ENCODE measurements around the gene EGFR. TPM values are rescaled to one million over a fixed set of nuclear protein-coding genes. Genes with fewer than 3 reads are reported as not detected.
A peak's percentile ranks its signal among the peaks of the same experiment; 100 is the strongest.

Gene EGFR
- total RNA-seq, 6 experiments from 2014 or later: 59.3 to 127 (median 93.7) TPM

GRCh38 chr7:55177068-55177530, 158.3 kb downstream of the EGFR start:
- peaks cover 0 to 42% (median 21%) of the 10 kb centered on the region in 4 donors for H3K4me1 ChIP-seq
- intact Hi-C loops (cut with DNase I): no loop called here
- DNase-seq: no peak
- 36% methylated on average over 3 of the region's 7 CpGs for WGBS (ENCODE audit: insufficient coverage, low coverage, low lambda C conversion rate, missing lambda C conversion rate)
- peak overlapping the region; percentile 75 to 92 (median 83) for H3K27ac ChIP-seq
- no peaks in the 10 kb centered on the region for H3K9me3 ChIP-seq
- H3K27me3 ChIP-seq: no peaks in the 10 kb centered on the region
- H3K4me3 ChIP-seq: no peak overlapping the region
- no peak for TF ChIP-seq CTCF (IDR thresholded peaks at IDR 0.05)
- no peak for TF ChIP-seq POLR2A (IDR thresholded peaks at IDR 0.05)
- ATAC-seq: no peak
- peaks cover 0 to 35% (median 21%) of the 10 kb centered on the region in 4 donors for H3K36me3 ChIP-seq

DNA sequence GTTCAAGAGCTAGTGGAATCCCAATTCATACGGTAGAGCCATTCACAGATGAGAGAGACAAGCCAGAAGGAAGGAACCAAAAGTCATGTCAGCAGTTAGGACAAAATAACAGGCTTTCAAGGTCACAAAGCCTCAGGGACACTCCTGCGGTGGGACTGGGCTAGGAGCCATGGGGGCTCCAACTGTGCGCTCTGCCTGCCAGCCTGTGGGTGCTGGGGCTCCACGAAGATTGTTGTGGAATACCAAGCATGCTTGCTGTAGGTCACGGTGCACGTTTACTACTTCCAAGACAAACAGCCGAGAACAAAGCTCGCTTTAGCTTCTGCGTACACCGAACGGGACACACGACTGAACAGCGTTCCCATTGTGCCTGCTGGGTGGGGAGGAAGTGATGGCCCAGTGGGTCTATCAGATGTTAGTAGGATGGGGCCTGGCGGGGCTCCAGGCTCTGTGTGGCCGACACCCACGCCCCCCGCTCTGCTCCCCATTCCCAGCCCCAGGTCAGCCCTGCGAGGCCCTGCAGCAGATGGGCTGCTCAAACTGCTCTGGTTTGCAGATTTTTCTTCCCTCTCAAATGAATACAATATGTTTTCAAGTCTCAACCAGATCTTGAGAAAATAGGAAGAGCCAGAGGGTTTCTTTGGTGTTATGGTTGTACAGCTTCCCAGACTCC, 158.9 kb downstream of the EGFR start:
- intact Hi-C loops (cut with DNase I): no loop called here
- DNase-seq (no peak), ATAC-seq (peak in 3 of 4 donors; percentile 17 to 72 (median 40))
- H3K27ac ChIP-seq: peak overlapping the region; percentile 75 to 92 (median 83)
- H3K4me3 ChIP-seq: no peak overlapping the region
- H3K36me3 ChIP-seq: peaks cover 0 to 34% (median 20%) of the 10 kb centered on the region in 4 donors
- peaks cover 0 to 42% (median 21%) of the 10 kb centered on the region in 4 donors for H3K4me1 ChIP-seq
- H3K9me3 ChIP-seq: no peaks in the 10 kb centered on the region
- no peaks in the 10 kb centered on the region for H3K27me3 ChIP-seq
- TF ChIP-seq CTCF (IDR thresholded peaks at IDR 0.05) (no peak), POLR2A (IDR thresholded peaks at IDR 0.05) (no peak)
- WGBS (ENCODE audit: insufficient coverage, low coverage, low lambda C conversion rate, missing lambda C conversion rate): no CpG with 5 or more reads among the region's 18 CpGs

DNA sequence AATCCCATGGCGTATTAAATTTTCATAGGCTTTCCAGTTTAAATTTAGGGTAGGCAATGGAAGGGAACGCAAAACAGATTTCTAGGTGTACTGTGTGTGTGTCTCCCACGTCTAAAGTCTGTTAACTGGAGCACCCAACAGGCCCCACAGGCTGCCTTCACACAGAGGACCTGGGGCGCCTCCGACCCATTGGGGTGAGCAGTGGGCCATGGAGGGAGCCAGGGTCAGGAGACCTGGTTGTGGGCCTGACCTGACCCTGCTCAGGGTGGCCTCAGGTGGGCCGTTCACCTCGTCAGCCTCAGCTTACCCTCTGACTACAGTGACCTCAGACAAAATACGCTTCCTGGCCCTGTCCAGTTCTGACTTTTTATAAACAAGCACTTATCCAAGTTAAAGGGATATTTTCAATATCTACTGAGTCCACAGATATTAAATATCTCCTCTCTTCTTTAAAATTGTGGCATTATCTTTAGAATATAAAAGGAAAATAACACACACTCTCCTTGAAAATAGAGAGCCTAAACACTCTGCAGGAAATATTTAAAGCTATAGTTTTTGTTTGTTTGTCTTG, 159.6 kb downstream of the EGFR start:
- Histone ChIP-seq H3K9me3 (no peaks in the 10 kb centered on the region), H3K27me3 (no peaks in the 10 kb centered on the region), H3K4me3 (no peak overlapping the region), H3K27ac (peak overlapping the region; percentile 75 to 92 (median 83)), H3K4me1 (peaks cover 0 to 42% (median 21%) of the 10 kb centered on the region in 4 donors), H3K36me3 (peaks cover 0 to 33% (median 18%) of the 10 kb centered on the region in 4 donors)
- ATAC-seq (peak; percentile 3 to 22 (median 14)), DNase-seq (no peak)
- TF ChIP-seq CTCF (IDR thresholded peaks at IDR 0.05): no peak
- TF ChIP-seq POLR2A (IDR thresholded peaks at IDR 0.05): no peak
- intact Hi-C loops (cut with DNase I): no loop called here
- WGBS (ENCODE audit: insufficient coverage, low coverage, low lambda C conversion rate, missing lambda C conversion rate): 36% methylated on average over 5 of the region's 8 CpGs

DNA sequence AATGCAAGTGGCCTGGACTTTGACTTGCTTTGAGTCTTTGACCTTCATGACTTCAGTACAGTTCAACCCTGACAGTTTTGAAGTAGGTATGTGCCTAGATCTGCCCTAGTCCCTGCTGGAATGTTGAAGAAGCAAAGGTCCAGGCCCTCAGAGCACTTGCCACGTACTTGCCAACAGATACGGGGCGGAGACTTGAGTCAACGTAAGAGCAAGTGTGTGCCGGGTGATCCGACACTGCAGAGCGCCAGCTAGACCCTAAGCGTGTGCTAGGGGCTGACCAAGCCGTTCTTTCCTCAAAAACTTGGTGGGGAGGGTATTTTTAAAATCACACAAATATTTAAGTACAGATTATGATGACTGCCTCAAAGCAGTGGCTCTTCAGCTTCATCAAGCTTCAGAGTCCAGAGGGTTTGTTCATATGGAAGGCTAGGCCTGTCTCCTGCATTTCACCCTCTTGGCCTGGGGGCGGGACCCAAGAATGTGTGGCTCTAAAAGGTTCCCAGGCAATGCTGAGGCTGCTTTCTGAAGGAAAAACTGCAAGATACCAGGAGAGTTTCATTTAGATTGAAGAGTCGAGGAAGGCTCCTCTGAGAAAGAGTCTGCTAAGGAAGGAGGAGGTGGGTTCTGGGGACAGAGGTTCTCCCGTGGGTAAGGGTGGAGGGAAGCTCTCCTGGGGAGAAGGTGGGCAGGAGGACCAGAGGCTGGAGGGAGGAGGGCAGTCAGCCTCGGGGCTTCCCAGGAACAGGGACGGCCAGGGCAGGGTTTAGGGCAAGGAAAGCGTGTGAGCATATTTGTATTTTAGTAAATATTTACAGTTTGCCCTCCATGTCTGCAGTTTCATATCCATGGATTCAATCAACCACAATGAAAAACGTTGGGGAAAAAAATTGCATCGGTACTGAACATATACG, 160.3 kb downstream of the EGFR start:
- Histone ChIP-seq H3K36me3 (peaks cover 0 to 25% (median 11%) of the 10 kb centered on the region in 4 donors), H3K9me3 (no peaks in the 10 kb centered on the region), H3K27me3 (no peaks in the 10 kb centered on the region), H3K27ac (peak overlapping the region; percentile 75 to 92 (median 83)), H3K4me3 (no peak overlapping the region), H3K4me1 (peaks cover 0 to 42% (median 21%) of the 10 kb centered on the region in 4 donors)
- 54% methylated on average over 16 of the region's 18 CpGs for WGBS (ENCODE audit: insufficient coverage, low coverage, low lambda C conversion rate, missing lambda C conversion rate)
- no peak for TF ChIP-seq CTCF (IDR thresholded peaks at IDR 0.05)
- TF ChIP-seq POLR2A (IDR thresholded peaks at IDR 0.05): no peak
- ATAC-seq: peak; percentile 70 to 85 (median 82)
- intact Hi-C loops (cut with DNase I): no loop called here
- peak; percentile 63 to 85 (median 81) for DNase-seq

All from right lobe of liver (tissue), 6 donors.